ENCODE data around the gene CLCN4.

Gene CLCN4

GRCh38 chrX:10111364-10112148 lies 45.2 kb upstream of the CLCN4 start:
- DNase-seq (ENCODE audit: low read depth), result no peak
- TF ChIP-seq CTCF (conservative IDR thresholded peaks at IDR 0.05; ENCODE audit: low read depth, low read length), result no peak
- H3K4me3 ChIP-seq (ENCODE audit: low read depth, low read length), result no peak overlapping the region

- TF ChIP-seq CTCF (conservative IDR thresholded peaks at IDR 0.05; ENCODE audit: low read depth, low read length), result no peak
- H3K4me3 ChIP-seq (ENCODE audit: low read depth, low read length), result no peak overlapping the region
- DNase-seq (ENCODE audit: low read depth), result no peak
Observed at GRCh38 chrX:10112510-10112909, 44.3 kb upstream of the CLCN4 start.

GRCh38 chrX:10115082-10115481 lies 41.7 kb upstream of the CLCN4 start:
- H3K4me3 ChIP-seq (ENCODE audit: low read depth, low read length), result no peak overlapping the region
- no peak for TF ChIP-seq CTCF (conservative IDR thresholded peaks at IDR 0.05; ENCODE audit: low read depth, low read length)
- DNase-seq (ENCODE audit: low read depth), result no peak

- DNase-seq (ENCODE audit: low read depth), result no peak
- H3K4me3 ChIP-seq (ENCODE audit: low read depth, low read length), result no peak overlapping the region
- TF ChIP-seq CTCF (conservative IDR thresholded peaks at IDR 0.05; ENCODE audit: low read depth, low read length), result no peak
Observed at GRCh38 chrX:10117301-10117700, 39.5 kb upstream of the CLCN4 start.

GRCh38 chrX:10117864-10118377 lies 38.9 kb upstream of the CLCN4 start:
- no peak for DNase-seq (ENCODE audit: low read depth)
- TF ChIP-seq CTCF (conservative IDR thresholded peaks at IDR 0.05; ENCODE audit: low read depth, low read length), result no peak
- no peak overlapping the region for H3K4me3 ChIP-seq (ENCODE audit: low read depth, low read length)

- no peak for TF ChIP-seq CTCF (conservative IDR thresholded peaks at IDR 0.05; ENCODE audit: low read depth, low read length)
- H3K4me3 ChIP-seq (ENCODE audit: low read depth, low read length), result no peak overlapping the region
- no peak for DNase-seq (ENCODE audit: low read depth)
Observed at GRCh38 chrX:10118530-10118929, 38.2 kb upstream of the CLCN4 start.
